Adrenal gland (tissue), 5 donors: ENCODE measurements around the gene GREM2.

ENCODE experiments used
- CTCF ChIP-seq, 6 experiments: fragments of 450-650 bp in 4 of 6; fragments of 200-600 bp in 2 of 6; sonication (generic) in 1 of 6; IDR thresholded peaks; 1 replicate in 5 of 6; 2 replicates in 1 of 6; pipeline versions ENCODE4 v1.5.1 to v1.8.0; 2016 to 2021; ENCODE audit warnings: antibody characterized with exemption in 6 of 6, mild to moderate bottlenecking in 2 of 6, moderate library complexity in 1 of 6
- POLR2A ChIP-seq, 2 donors: fragments of 450-650 bp; IDR thresholded peaks; one replicate each; pipeline ENCODE4 v1.6.1; 2017; ENCODE audit warnings: antibody characterized with exemption in 2 of 2, mild to moderate bottlenecking in 2 of 2, moderate library complexity in 1 of 2
- donor health status: DM: no; HTN: no; CAD: no.

GRCh38 chr1:240511789-240512188, 100.2 kb downstream of the GREM2 start:
- TF ChIP-seq POLR2A (IDR thresholded peaks at IDR 0.05) (no peak), CTCF (IDR thresholded peaks at IDR 0.05) (no peak)
